SK-N-SH (cell line): ENCODE data around the gene C3orf22.

Experiments used
- CTCF ChIP-seq: fragments of 200-600 bp; sonication (generic); IDR thresholded peaks from 2 replicates; pipeline ENCODE4 v1.6.1; 2017; ENCODE audit warnings: antibody characterized with exemption, mild to moderate bottlenecking, moderate library complexity
- EP300 ChIP-seq, 2 experiments: IDR thresholded peaks; 2 replicates each; pipeline versions ENCODE4 v1.4.0 to v1.6.1; 2012; ENCODE audit warnings: borderline replicate concordance in 1 of 2, low read depth in 1 of 2, low read length in 1 of 2
- FOXJ3 ChIP-seq: sonication (generic); formaldehyde crosslinking; IDR thresholded peaks from 2 replicates; pipeline ENCODE4 v1.5.1; 2020; ENCODE audit warnings: mild to moderate bottlenecking, missing genetic modification reagents
- FOXM1 ChIP-seq: IDR thresholded peaks from 2 replicates; pipeline ENCODE4 v1.4.0; 2012; ENCODE audit warnings: low read depth, mild to moderate bottlenecking
- JUND ChIP-seq: IDR thresholded peaks from 2 replicates; pipeline ENCODE4 v1.4.0; 2012
- MAX ChIP-seq: IDR thresholded peaks from 2 replicates; pipeline ENCODE4 v1.4.0; 2012; ENCODE audit warnings: low read depth
- SMC3 ChIP-seq: IDR thresholded peaks from 2 replicates; pipeline ENCODE4 v1.6.1; 2012; ENCODE audit warnings: low read depth, low read length, improper control_type of control experiment
- USF1 ChIP-seq: IDR thresholded peaks from 2 replicates; pipeline ENCODE4 v1.4.0; 2012; ENCODE audit warnings: low read depth, borderline replicate concordance
- YY1 ChIP-seq: IDR thresholded peaks from 2 replicates; pipeline ENCODE4 v1.4.0; 2012; ENCODE audit warnings: low read depth, mild to moderate bottlenecking

DNA sequence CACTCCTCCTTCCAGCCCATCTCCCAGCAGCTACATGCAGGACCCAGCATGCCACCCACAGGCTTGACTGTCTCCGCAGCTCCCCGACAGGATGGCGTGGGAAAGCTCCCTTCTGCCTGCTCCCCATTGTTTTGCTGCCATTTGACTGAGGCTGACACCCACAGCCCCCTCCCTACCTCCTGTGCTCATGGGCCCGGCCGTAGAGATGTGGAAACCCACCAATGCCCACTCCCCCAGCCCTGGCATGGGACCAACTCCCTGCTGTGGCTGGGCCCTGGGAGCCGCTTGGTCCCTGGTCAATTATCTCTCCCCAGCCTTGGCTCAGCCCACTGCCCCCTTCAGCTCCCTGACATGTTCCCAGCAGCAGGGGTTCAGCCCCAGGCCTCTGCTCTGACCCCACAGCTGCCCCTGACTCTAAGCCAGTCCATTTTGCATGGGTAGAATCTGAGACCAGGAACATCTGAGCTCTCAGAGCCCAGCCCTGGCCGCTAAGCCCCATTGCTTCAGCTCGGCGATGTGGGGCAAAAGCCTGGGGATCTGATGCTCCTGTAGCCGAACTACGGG lies 8.2 kb downstream of the C3orf22 start:
- TF ChIP-seq CTCF (no peak), SMC3 (no peak), JUND (no peak), YY1 (no peak), FOXM1 (no peak), EP300 (IDR thresholded peaks at IDR 0.05; ENCODE audit: borderline replicate concordance in 1 of 2, low read depth in 1 of 2, low read length in 1 of 2) (no peak), USF1 (no peak), MAX (no peak), FOXJ3 (no peak)
